ENCODE results near the gene SRPK2. TPM values are rescaled to one million over a fixed set of nuclear protein-coding genes. Genes with fewer than 3 reads are reported as not detected.

Gene SRPK2
- total and polyA plus RNA-seq, 2 of the 8 experiments (the other 6 are each of a cell fraction or from before 2014, with no cell fraction given): 10.0 to 47.1 TPM

DNA sequence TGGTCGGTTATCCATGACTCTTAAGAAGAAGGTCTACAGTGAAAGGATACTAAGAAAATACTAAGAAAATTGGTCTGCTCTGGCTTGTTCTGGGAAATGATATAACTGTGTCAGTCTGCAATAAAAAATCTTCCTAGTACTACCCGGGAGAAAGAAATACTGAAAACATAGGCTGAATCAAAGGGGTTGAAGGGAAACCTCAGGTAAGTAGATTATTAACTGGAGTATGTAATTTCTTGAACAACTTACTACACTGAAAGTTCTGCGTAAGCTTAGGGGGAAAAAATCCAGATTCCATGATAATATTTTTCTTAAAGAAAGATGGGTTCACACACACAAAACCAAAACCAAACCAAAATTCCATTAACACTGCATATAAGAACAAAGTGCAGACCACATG lies 231.4 kb downstream of the SRPK2 start (continued):
- TF ChIP-seq CEBPB (IDR thresholded peaks at IDR 0.05; ENCODE audit: low read depth, low read length): no peak
